WTC11 (cell line): ENCODE results near the gene UBASH3B. TPM values are rescaled to one million over a fixed set of nuclear protein-coding genes. Genes with fewer than 3 reads are reported as not detected.
A peak's percentile ranks its signal among the peaks of the same experiment; 100 is the strongest.

Source experiments
- ATAC-seq: fragments of 200-7000 bp; cut with Tn5 transposase; 2 replicates; pipeline ENCODE4 v1.10.0; 2021; ENCODE audit warnings: mild to moderate bottlenecking, moderate library complexity
- CTCF ChIA-PET: fragments of 300-600 bp; sonication (Branson Sonifier 250); formaldehyde crosslinking; loops from one replicate; lab custom pipeline; 2021; ENCODE audit warnings: antibody characterized with exemption; lab: Charles Lee
- POLR2A ChIA-PET: fragments of 350-600 bp; sonication (Branson Sonifier 250); formaldehyde crosslinking; loops from one replicate; lab custom pipeline; 2021; ENCODE audit warnings: antibody characterized with exemption; lab: Charles Lee
- DNase-seq: peaks from one replicate; pipeline ENCODE4 v3.0.0; 2021; ENCODE audit warnings: low spot score
- H3K27ac Mint-ChIP-seq: 2 replicates; pipeline ENCODE4 v1.8.0; 2021; ENCODE audit warnings: mixed read lengths
- H3K27me3 Mint-ChIP-seq: 2 replicates; pipeline ENCODE4 v1.8.0; 2021; ENCODE audit warnings: low read depth, mild to moderate bottlenecking, moderate library complexity, mixed read lengths
- H3K36me3 Mint-ChIP-seq: 2 replicates; pipeline ENCODE4 v1.8.0; 2021; ENCODE audit warnings: mixed read lengths
- H3K4me1 Mint-ChIP-seq: 2 replicates; pipeline ENCODE4 v1.8.0; 2022; ENCODE audit warnings: mixed read lengths
- H3K4me3 Mint-ChIP-seq: 2 replicates; pipeline ENCODE4 v1.8.0; 2021; ENCODE audit warnings: mild to moderate bottlenecking, moderate library complexity, mixed read lengths
- H3K9me3 Mint-ChIP-seq: 2 replicates; pipeline ENCODE4 v1.8.0; 2021; ENCODE audit warnings: mixed read lengths
- ATF3 ChIP-seq: sonication (generic); formaldehyde crosslinking; conservative IDR thresholded peaks from 2 replicates; pipeline ENCODE4 v1.8.1; 2022; ENCODE audit warnings: mild to moderate bottlenecking, missing genetic modification reagents
- CREB1 ChIP-seq: sonication (generic); formaldehyde crosslinking; IDR thresholded peaks from 2 replicates; pipeline ENCODE4 v1.8.0; 2023; ENCODE audit warnings: mild to moderate bottlenecking, missing genetic modification reagents
- EMX1 ChIP-seq: fragments of 250-450 bp; sonication (Bioruptor Pico); IDR thresholded peaks from 2 replicates; pipeline ENCODE4 v1.8.0; 2021; ENCODE audit warnings: mild to moderate bottlenecking
- GRHL2 ChIP-seq: fragments of 250-450 bp; sonication (Bioruptor Pico); IDR thresholded peaks from 2 replicates; pipeline ENCODE4 v1.8.0; 2022; ENCODE audit warnings: mild to moderate bottlenecking, moderate library complexity; ENCODE audit not compliant: insufficient replicate concordance, severe bottlenecking
- IRF1 ChIP-seq: sonication (generic); formaldehyde crosslinking; IDR thresholded peaks from 2 replicates; pipeline ENCODE4 v1.8.0; 2023; ENCODE audit warnings: missing genetic modification reagents
- NR2C2 ChIP-seq: sonication (generic); formaldehyde crosslinking; IDR thresholded peaks from 2 replicates; pipeline ENCODE4 v1.8.0; 2022; ENCODE audit warnings: mild to moderate bottlenecking, missing genetic modification reagents
- PRRX2 ChIP-seq: fragments of 250-450 bp; sonication (Bioruptor Pico); IDR thresholded peaks from 2 replicates; pipeline ENCODE4 v1.8.0; 2021; ENCODE audit warnings: mild to moderate bottlenecking
- RORB ChIP-seq: fragments of 250-450 bp; sonication (Bioruptor Pico); IDR thresholded peaks from 2 replicates; pipeline ENCODE4 v1.9.0; 2021; ENCODE audit warnings: mild to moderate bottlenecking
- SMAD4 ChIP-seq: sonication (generic); formaldehyde crosslinking; IDR thresholded peaks from 2 replicates; pipeline ENCODE4 v1.8.0; 2022; ENCODE audit warnings: mild to moderate bottlenecking, missing genetic modification reagents
- USF1 ChIP-seq: sonication (generic); formaldehyde crosslinking; IDR thresholded peaks from 2 replicates; pipeline ENCODE4 v1.8.0; 2022; ENCODE audit warnings: mild to moderate bottlenecking, missing genetic modification reagents
- ZNF138 ChIP-seq: sonication (generic); formaldehyde crosslinking; conservative IDR thresholded peaks from 2 replicates; pipeline ENCODE4 v1.8.1; 2022; ENCODE audit warnings: mild to moderate bottlenecking, moderate library complexity, missing genetic modification reagents
- ZNF219 ChIP-seq: sonication (generic); formaldehyde crosslinking; IDR thresholded peaks from 2 replicates; pipeline ENCODE4 v1.8.0; 2023; ENCODE audit warnings: missing genetic modification reagents, mild to moderate bottlenecking, borderline replicate concordance
- ZNF317 ChIP-seq: sonication (generic); formaldehyde crosslinking; IDR thresholded peaks from 2 replicates; pipeline ENCODE4 v1.8.1; 2023; ENCODE audit warnings: low read depth, mild to moderate bottlenecking, moderate library complexity, missing genetic modification reagents, borderline replicate concordance
- ZNF416 ChIP-seq: fragments of 250-450 bp; sonication (Bioruptor Pico); IDR thresholded peaks from 2 replicates; pipeline ENCODE4 v1.9.0; 2021; ENCODE audit warnings: mild to moderate bottlenecking, inconsistent platforms
- ZNF512 ChIP-seq: sonication (generic); formaldehyde crosslinking; IDR thresholded peaks from 2 replicates; pipeline ENCODE4 v1.8.1; 2022; ENCODE audit warnings: missing genetic modification reagents, borderline replicate concordance
- ZNF671 ChIP-seq: fragments of 250-450 bp; sonication (Bioruptor Pico); IDR thresholded peaks from 2 replicates; pipeline ENCODE4 v1.8.0; 2021; ENCODE audit warnings: mild to moderate bottlenecking
- ZSCAN18 ChIP-seq: fragments of 250-450 bp; sonication (Bioruptor Pico); IDR thresholded peaks from 2 replicates; pipeline ENCODE4 v2.1.2; 2022; ENCODE audit warnings: mild to moderate bottlenecking, moderate library complexity
- total RNA-seq: library from RNA; stranded (reverse); gene quantifications from 3 replicates; pipeline ENCODE4 v1.2.3, GENCODE V29; 2021

UBASH3B gene
- total RNA-seq, 1 experiment from 2014 or later: 21.1 TPM

GRCh38 chr11:122681735-122682134, 26.2 kb downstream of the UBASH3B start:
- DNase-seq: no peak

GRCh38 chr11:122682464-122682863, 26.9 kb downstream of the UBASH3B start:
- H3K4me1 Mint-ChIP-seq: peaks cover 4% of the 10 kb centered on the region
- TF ChIP-seq ATF3 (CRISPR knock-in tag): no peak
- TF ChIP-seq EMX1 (CRISPR knock-in tag): no peak
- no peak for TF ChIP-seq CREB1 (CRISPR knock-in tag)
- TF ChIP-seq USF1 (CRISPR knock-in tag): no peak
- no peak for TF ChIP-seq ZNF219 (CRISPR knock-in tag)
- no peak for TF ChIP-seq ZNF317 (CRISPR knock-in tag)
- TF ChIP-seq, all 79 proteins: peak for 0
- H3K27ac Mint-ChIP-seq: no peak overlapping the region
- ChIA-PET POLR2A (no interaction called here), CTCF (interaction anchor here (0.9 to 1.7 kb wide), 4 partner anchors 9 to 99 kb away, joined by 3 to 5 read pairs (median 4); no protein-coding TSS in a partner anchor)
- H3K36me3 Mint-ChIP-seq: no peaks in the 10 kb centered on the region
- no peaks in the 10 kb centered on the region for H3K9me3 Mint-ChIP-seq
- ATAC-seq (peak; percentile 53; the same call in 1 of the 2 replicates), DNase-seq (no peak)
- H3K4me3 Mint-ChIP-seq: no peak overlapping the region
- H3K27me3 Mint-ChIP-seq: no peaks in the 10 kb centered on the region

More at GRCh38 chr11:122681735-122682134, 26.2 kb downstream of the UBASH3B start:
- Mint-ChIP-seq H3K4me3 (no peak overlapping the region), H3K27ac (no peak overlapping the region), H3K9me3 (no peaks in the 10 kb centered on the region), H3K36me3 (no peaks in the 10 kb centered on the region), H3K4me1 (peaks cover 5% of the 10 kb centered on the region), H3K27me3 (no peaks in the 10 kb centered on the region)
- ChIA-PET CTCF (interaction anchor here (0.9 to 1.7 kb wide), 3 partner anchors 28 to 100 kb away, joined by 3 to 5 read pairs (median 5); no protein-coding TSS in a partner anchor), POLR2A (no interaction called here)
- no peak for TF ChIP-seq ZNF671 (CRISPR knock-in tag)
- TF ChIP-seq ZSCAN18 (CRISPR knock-in tag): no peak
- no peak for TF ChIP-seq ATF3 (CRISPR knock-in tag)
- TF ChIP-seq ZNF138: no peak
- 0 out of 2 replicates have a peak, but pooled peaks have one; percentile 26 for ATAC-seq

- peaks cover 4% of the 10 kb centered on the region for H3K4me1 Mint-ChIP-seq
- no peak for ATAC-seq
- TF ChIP-seq RORB (no peak), NR2C2 (CRISPR knock-in tag) (no peak), PRRX2 (no peak), IRF1 (no peak), ZNF416 (no peak), ZNF512 (CRISPR knock-in tag) (no peak), GRHL2 (no peak), SMAD4 (CRISPR knock-in tag) (no peak)
- TF ChIP-seq, all 79 proteins: peak for 0
- Mint-ChIP-seq H3K27ac (no peak overlapping the region), H3K27me3 (no peaks in the 10 kb centered on the region), H3K9me3 (no peaks in the 10 kb centered on the region), H3K4me3 (no peak overlapping the region), H3K36me3 (no peaks in the 10 kb centered on the region)
- ChIA-PET POLR2A (no interaction called here), CTCF (interaction anchor here (0.7 kb wide), 1 partner anchor 29 kb away, joined by 4 read pairs; the partner anchor contains the start of gene UBASH3B)
- no peak for DNase-seq
Measured at GRCh38 chr11:122685041-122685440, 29.5 kb downstream of the UBASH3B start.
